NCI-H2081 (cell line): Measurements from ENCODE around the gene STARD3NL.
"Not testable (repeated sequence)": the region's sequence is repeated elsewhere in the genome, so short reads cannot be mapped to it uniquely, and the experiment has no call there.

Experiments used
- DNase-seq, 2 experiments: peaks; one replicate each; lab custom pipeline; 2025; lab: John Stamatoyannopoulos, UW

STARD3NL gene

GRCh38 chr7:38269704-38270346, 91.8 kb downstream of the STARD3NL start:
- DNase-seq, result not testable (repeated sequence)

- not testable (repeated sequence) for DNase-seq
Observed at GRCh38 chr7:38270405-38270804, 92.4 kb downstream of the STARD3NL start.

GRCh38 chr7:38273286-38273995, 95.4 kb downstream of the STARD3NL start, which contains the start of gene TARP:
TARP (minus strand) TSS chr7:38273636.
- no peak for DNase-seq

GRCh38 chr7:38274486-38274885, 96.4 kb downstream of the STARD3NL start:
- DNase-seq, result no peak

GRCh38 chr7:38274927-38275620, 97.0 kb downstream of the STARD3NL start:
- no peak for DNase-seq

GRCh38 chr7:38276096-38276877, 98.2 kb downstream of the STARD3NL start:
- no peak for DNase-seq

GRCh38 chr7:38280000-38280399, 102.0 kb downstream of the STARD3NL start:
- no peak for DNase-seq
